Osteoblast (primary cell): ENCODE data around the gene PPP1R3F. TPM values are rescaled to one million over a fixed set of nuclear protein-coding genes. Genes with fewer than 3 reads are reported as not detected.

ENCODE experiments used
- total RNA-seq: library from RNA; depleted of rRNA; stranded (reverse); fragments of >200 nt; gene quantifications from 2 replicates; pipeline ENCODE4 v1.2.3, GENCODE V29; 2012

PPP1R3F gene
- total RNA-seq, 1 donor, result 4.0 TPM

Other genes starting within 250 kb of the PPP1R3F start
- gene TFE3, start 226.4 kb upstream of the PPP1R3F start, total RNA-seq, result 36.2 and 46.7 TPM in 2 replicates
- gene CCDC120, start 210.8 kb upstream of the PPP1R3F start, total RNA-seq, result 1.1 and 1.2 TPM in 2 replicates
- 12.3 and 15.6 TPM in 2 replicates for gene PRAF2, start 195.8 kb upstream of the PPP1R3F start, total RNA-seq
- gene WDR45, start 189.9 kb upstream of the PPP1R3F start, total RNA-seq, result 86.5 and 97.5 TPM in 2 replicates
- gene GPKOW, start 146.1 kb upstream of the PPP1R3F start, total RNA-seq, result 12.4 and 14.1 TPM in 2 replicates
- gene MAGIX, start 107.0 kb upstream of the PPP1R3F start, total RNA-seq, result 1.2 and 1.8 TPM in 2 replicates
- 19.7 and 21.0 TPM in 2 replicates for gene PLP2, start 97.9 kb upstream of the PPP1R3F start, total RNA-seq
- gene PRICKLE3, start 83.4 kb upstream of the PPP1R3F start, total RNA-seq, result 6.9 and 7.7 TPM in 2 replicates
- gene SYP, start 69.6 kb upstream of the PPP1R3F start, total RNA-seq, result 0.29 and 0.36 TPM in 2 replicates
- gene CACNA1F, start 36.5 kb upstream of the PPP1R3F start, total RNA-seq, result not detected in 2 replicates
- gene CCDC22, start 34.3 kb upstream of the PPP1R3F start, total RNA-seq, result 13.3 and 15.6 TPM in 2 replicates
- gene FOXP3, start 5.1 kb upstream of the PPP1R3F start, total RNA-seq, result not detected in 2 replicates
- gene GAGE10, start 33.9 kb downstream of the PPP1R3F start, total RNA-seq, result not detected in 2 replicates
- not detected in 2 replicates for gene GAGE12J, start 52.2 kb downstream of the PPP1R3F start, total RNA-seq
- gene GAGE13, start 61.8 kb downstream of the PPP1R3F start, total RNA-seq, result not detected in 2 replicates